PC-3 (cell line): ENCODE results near the gene ADAM15. TPM values are rescaled to one million over a fixed set of nuclear protein-coding genes. Genes with fewer than 3 reads are reported as not detected.

Experiments used
- ATAC-seq: fragments of 200-7000 bp; cut with Tn5 transposase; 2 replicates; pipeline ENCODE4 v1.9.1; 2020; ENCODE audit warnings: mild to moderate bottlenecking, moderate library complexity
- BruUV-seq: library from RNA; stranded (reverse); fragments of 400-500 nt; replicated peaks from 2 replicates; lab custom pipeline; 2021; lab: Mats Ljungman, UMichigan
- CTCF ChIA-PET: fragments of 300-600 bp; sonication (Branson Sonifier 250); formaldehyde crosslinking; loops from one replicate; lab custom pipeline; 2022; ENCODE audit warnings: antibody characterized with exemption; lab: Charles Lee
- POLR2A ChIA-PET: fragments of 300-600 bp; sonication (Branson Sonifier 250); formaldehyde crosslinking; loops from one replicate; lab custom pipeline; 2022; ENCODE audit warnings: antibody characterized with exemption; ENCODE audit not compliant: unreplicated experiment; lab: Charles Lee
- DNase-seq: peaks from one replicate; pipeline ENCODE4 v3.0.0-alpha.2; 2015
- H2AFZ ChIP-seq: fragments of 300-600 bp; sonication (generic); 2 replicates; pipeline ENCODE4 v1.6.0; 2016; ENCODE audit warnings: antibody characterized with exemption, low read length
- H3F3A ChIP-seq: fragments of 300-600 bp; sonication (generic); one replicate; pipeline ENCODE4 v1.6.0; 2017; ENCODE audit warnings: antibody characterized with exemption, low read length, control low read depth, mild to moderate bottlenecking; ENCODE audit not compliant: unreplicated experiment
- H3K27ac ChIP-seq: fragments of 300-600 bp; sonication (generic); 2 replicates; pipeline ENCODE4 v1.5.1; 2016; ENCODE audit warnings: mild to moderate bottlenecking, low read length
- H3K27me3 ChIP-seq: fragments of 300-600 bp; sonication (generic); 2 replicates; pipeline ENCODE4 v1.6.1; 2016; ENCODE audit warnings: low read length, mixed read lengths
- H3K36me3 ChIP-seq: fragments of 300-600 bp; sonication (generic); 2 replicates; pipeline ENCODE4 v1.6.1; 2016; ENCODE audit warnings: low read depth, mixed run types, low read length, mixed read lengths
- H3K4me1 ChIP-seq: fragments of 300-600 bp; sonication (generic); 2 replicates; pipeline ENCODE4 v1.5.1; 2016; ENCODE audit warnings: low read length; ENCODE audit not compliant: insufficient read depth
- H3K4me2 ChIP-seq: fragments of 300-600 bp; sonication (generic); 2 replicates; pipeline ENCODE4 v1.6.0; 2016; ENCODE audit warnings: low read length
- H3K4me3 ChIP-seq: fragments of 300-600 bp; sonication (generic); 2 replicates; pipeline ENCODE4 v1.5.1; 2016; ENCODE audit warnings: mild to moderate bottlenecking, low read length, mixed read lengths
- H3K79me2 ChIP-seq: fragments of 300-600 bp; sonication (generic); 2 replicates; pipeline ENCODE4 v1.6.1; 2017; ENCODE audit warnings: low read length, mixed read lengths
- H3K9ac ChIP-seq: fragments of 300-600 bp; sonication (generic); 2 replicates; pipeline ENCODE4 v1.6.0; 2016; ENCODE audit warnings: mild to moderate bottlenecking, low read length
- H3K9me2 ChIP-seq: fragments of 300-600 bp; sonication (generic); replicated peaks from 2 replicates; pipeline ENCODE4 v1.6.1; 2016; ENCODE audit warnings: mixed run types, low read length, mixed read lengths
- H3K9me3 ChIP-seq: fragments of 300-600 bp; sonication (generic); 2 replicates; pipeline ENCODE4 v1.6.1; 2016; ENCODE audit warnings: low read length, mixed read lengths
- H4K20me1 ChIP-seq: fragments of 300-600 bp; sonication (generic); 2 replicates; pipeline ENCODE4 v1.6.1; 2016; ENCODE audit warnings: low read length, mixed read lengths
- EZH2 ChIP-seq: fragments of 300-600 bp; sonication (generic); IDR thresholded peaks from one replicate; pipeline ENCODE4 v1.6.1; 2017; ENCODE audit warnings: antibody characterized with exemption, mild to moderate bottlenecking, low read length; ENCODE audit not compliant: unreplicated experiment
- EZH2phosphoT487 ChIP-seq: fragments of 300-600 bp; sonication (generic); IDR thresholded peaks from 2 replicates; pipeline ENCODE4 v1.6.1; 2018; ENCODE audit warnings: mild to moderate bottlenecking, antibody characterized with exemption, low read length, borderline replicate concordance
- intact Hi-C: fragments of 100-400 bp; cut with micrococcal nuclease; formaldehyde crosslinking; loops from 2 replicates; pipeline ENCODE4 v1.9.0; 2023
- total RNA-seq: library from RNA; depleted of rRNA; stranded (reverse); fragments of >200 nt; gene quantifications from 2 replicates; pipeline ENCODE4 v1.2.3, GENCODE V29; 2014
- TF ChIP-seq, protein P1 (sequence below): fragments of 300-600 bp; sonication (generic); conservative IDR thresholded peaks from 2 replicates; pipeline ENCODE4 v1.5.1; 2017; ENCODE audit warnings: antibody characterized with exemption, low read depth, mild to moderate bottlenecking, low read length

Gene ADAM15
- total RNA-seq, 1 experiment from 2014 or later, result 334 TPM

DNA sequence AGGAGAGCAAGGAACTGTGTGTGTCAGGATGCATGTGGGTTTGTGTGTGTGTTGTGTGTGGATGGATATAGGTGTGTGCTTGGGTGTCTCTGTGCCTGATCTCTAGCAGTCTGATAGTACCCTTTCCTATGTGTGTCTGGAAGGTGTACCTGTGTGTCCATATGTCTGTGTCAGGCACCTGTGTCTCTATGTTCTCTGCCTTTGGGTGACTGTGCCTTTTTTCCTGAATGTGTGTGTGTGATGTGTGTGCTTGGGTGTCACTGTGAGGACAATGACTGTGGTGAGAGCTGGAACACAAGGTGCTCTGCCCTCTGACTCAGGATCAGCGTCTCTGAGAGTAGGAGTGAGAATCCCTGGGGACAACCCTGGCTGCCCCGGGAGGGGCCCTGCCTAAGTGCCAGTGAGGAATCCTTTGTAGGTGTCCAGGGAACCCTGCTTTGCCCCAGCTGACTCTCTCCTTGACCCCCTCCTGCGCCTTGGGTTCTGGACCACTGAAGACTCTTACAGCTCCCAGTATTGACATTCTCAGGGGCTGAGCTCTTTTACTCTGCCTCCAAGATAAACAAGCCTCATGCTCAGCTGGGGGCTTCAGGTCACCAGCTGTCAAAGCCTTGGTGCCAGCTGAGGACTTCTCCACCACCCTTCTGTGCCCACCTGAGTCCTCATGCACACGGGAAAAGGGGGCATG, 26.8 kb downstream of the ADAM15 start:
- peaks cover 41% of the 10 kb centered on the region for H3K27me3 ChIP-seq
- CTCF ChIA-PET, result interaction anchor here (1.0 kb wide), 1 partner anchor 33 kb away, joined by 3 read pairs; no protein-coding TSS in a partner anchor
- H3K27ac ChIP-seq, result no peak overlapping the region
- peak overlapping the region; percentile 71 for H3K4me3 ChIP-seq
- peak overlapping the region; percentile 80 for H3K4me2 ChIP-seq
- intact Hi-C loops, result no loop called here
- no peaks in the 10 kb centered on the region for H4K20me1 ChIP-seq
- peaks cover 50% of the 10 kb centered on the region for H3K4me1 ChIP-seq
- no peak for DNase-seq
- POLR2A ChIA-PET, result interaction anchor here (0.5 kb wide), 1 partner anchor 25 kb away, joined by 12 read pairs; no protein-coding TSS in a partner anchor
- no peaks in the 10 kb centered on the region for H3K9me2 ChIP-seq
- no peaks in the 10 kb centered on the region for H3K36me3 ChIP-seq
- H3K9ac ChIP-seq, result no peak overlapping the region
- TF ChIP-seq, protein P1, sequence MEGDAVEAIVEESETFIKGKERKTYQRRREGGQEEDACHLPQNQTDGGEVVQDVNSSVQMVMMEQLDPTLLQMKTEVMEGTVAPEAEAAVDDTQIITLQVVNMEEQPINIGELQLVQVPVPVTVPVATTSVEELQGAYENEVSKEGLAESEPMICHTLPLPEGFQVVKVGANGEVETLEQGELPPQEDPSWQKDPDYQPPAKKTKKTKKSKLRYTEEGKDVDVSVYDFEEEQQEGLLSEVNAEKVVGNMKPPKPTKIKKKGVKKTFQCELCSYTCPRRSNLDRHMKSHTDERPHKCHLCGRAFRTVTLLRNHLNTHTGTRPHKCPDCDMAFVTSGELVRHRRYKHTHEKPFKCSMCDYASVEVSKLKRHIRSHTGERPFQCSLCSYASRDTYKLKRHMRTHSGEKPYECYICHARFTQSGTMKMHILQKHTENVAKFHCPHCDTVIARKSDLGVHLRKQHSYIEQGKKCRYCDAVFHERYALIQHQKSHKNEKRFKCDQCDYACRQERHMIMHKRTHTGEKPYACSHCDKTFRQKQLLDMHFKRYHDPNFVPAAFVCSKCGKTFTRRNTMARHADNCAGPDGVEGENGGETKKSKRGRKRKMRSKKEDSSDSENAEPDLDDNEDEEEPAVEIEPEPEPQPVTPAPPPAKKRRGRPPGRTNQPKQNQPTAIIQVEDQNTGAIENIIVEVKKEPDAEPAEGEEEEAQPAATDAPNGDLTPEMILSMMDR, result no peak
- no peak for TF ChIP-seq EZH2
- TF ChIP-seq EZH2phosphoT487, result no peak
- H2AFZ ChIP-seq, result peak overlapping the region; percentile 80
- ATAC-seq, result no peak; the same call in 1 of the 2 replicates
- BruUV-seq, result no TSS peak
- no peaks in the 10 kb centered on the region for H3F3A ChIP-seq
- H3K9me3 ChIP-seq, result no peaks in the 10 kb centered on the region
- no peaks in the 10 kb centered on the region for H3K79me2 ChIP-seq

DNA sequence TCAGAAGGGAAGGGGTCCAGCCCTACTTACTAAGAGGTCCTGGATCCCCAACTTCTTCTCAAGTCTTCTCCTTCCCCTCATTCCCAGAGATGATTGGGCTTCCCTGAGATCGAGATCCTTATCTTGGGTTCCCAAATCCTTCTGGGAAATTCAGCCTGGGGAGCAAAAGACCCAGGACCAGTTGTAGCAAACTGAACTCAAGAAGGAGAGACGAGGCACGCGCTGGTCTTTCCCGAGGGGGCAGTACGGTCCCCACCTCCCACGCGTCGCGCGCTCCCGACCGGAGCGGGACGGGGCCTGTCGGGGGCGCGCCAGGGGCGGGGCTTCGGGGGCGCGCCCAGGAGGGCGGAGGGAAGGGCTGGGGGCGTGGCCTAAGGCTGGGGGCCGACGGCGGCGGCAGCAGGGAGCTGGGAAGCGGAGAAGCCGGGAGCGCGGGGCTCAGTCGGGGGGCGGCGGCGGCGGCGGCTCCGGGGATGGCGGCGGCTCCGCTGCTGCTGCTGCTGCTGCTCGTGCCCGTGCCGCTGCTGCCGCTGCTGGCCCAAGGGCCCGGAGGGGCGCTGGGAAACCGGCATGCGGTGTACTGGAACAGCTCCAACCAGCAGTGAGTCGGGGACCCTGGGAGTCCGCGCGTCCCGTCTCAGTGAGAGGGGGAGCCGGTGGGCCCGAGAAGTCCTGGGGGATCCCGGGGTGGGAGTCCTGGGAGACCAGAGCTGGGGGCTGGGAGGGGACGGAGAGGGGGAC, 27.5 kb downstream of the ADAM15 start, which contains the start of gene EFNA3:
Gene EFNA3, plus strand, starts transcription at position 369 of the 741 bp plus-strand sequence. Its CDS starts 105 bp downstream, at position 474.
- intact Hi-C loops, result no loop called here
- Histone ChIP-seq H3K9ac (no peak within 1 kb of the TSS), H3F3A (no peaks in the 10 kb centered on the region), H3K27ac (no peak within 1 kb of the TSS), H3K36me3 (no peaks in the 10 kb centered on the region), H3K4me3 (peak within 1 kb of the TSS; percentile 71), H3K79me2 (no peaks in the 10 kb centered on the region), H3K9me3 (no peaks in the 10 kb centered on the region), H3K4me1 (peaks cover 57% of the 10 kb centered on the region), H3K27me3 (peaks cover 44% of the 10 kb centered on the region), H3K9me2 (no peaks in the 10 kb centered on the region), H2AFZ (peak within 1 kb of the TSS; percentile 80), H4K20me1 (no peaks in the 10 kb centered on the region), H3K4me2 (peak within 1 kb of the TSS; percentile 80)
- ChIA-PET POLR2A (no interaction called here), CTCF (interaction anchor here (0.6 to 1.0 kb wide), 3 partner anchors 17 to 34 kb away, joined by 3 to 4 read pairs (median 3); no protein-coding TSS in a partner anchor)
- DNase-seq (peak; percentile 81), ATAC-seq (peak; percentile 35)
- no TSS peak for BruUV-seq
- TF ChIP-seq EZH2 (no peak), EZH2phosphoT487 (no peak)
- TF ChIP-seq, protein P1, result no peak
